Hematopoietic multipotent progenitor cell treated with erythropoietin and hydrocortisone succinate and interleukin-3 and kit ligand, for 8 days (in vitro differentiated cells): ENCODE data around the gene EXT2.

Experiments used
- DNase-seq: peaks from one replicate; pipeline ENCODE4 v3.0.0-alpha.2; 2015

EXT2 gene

DNA sequence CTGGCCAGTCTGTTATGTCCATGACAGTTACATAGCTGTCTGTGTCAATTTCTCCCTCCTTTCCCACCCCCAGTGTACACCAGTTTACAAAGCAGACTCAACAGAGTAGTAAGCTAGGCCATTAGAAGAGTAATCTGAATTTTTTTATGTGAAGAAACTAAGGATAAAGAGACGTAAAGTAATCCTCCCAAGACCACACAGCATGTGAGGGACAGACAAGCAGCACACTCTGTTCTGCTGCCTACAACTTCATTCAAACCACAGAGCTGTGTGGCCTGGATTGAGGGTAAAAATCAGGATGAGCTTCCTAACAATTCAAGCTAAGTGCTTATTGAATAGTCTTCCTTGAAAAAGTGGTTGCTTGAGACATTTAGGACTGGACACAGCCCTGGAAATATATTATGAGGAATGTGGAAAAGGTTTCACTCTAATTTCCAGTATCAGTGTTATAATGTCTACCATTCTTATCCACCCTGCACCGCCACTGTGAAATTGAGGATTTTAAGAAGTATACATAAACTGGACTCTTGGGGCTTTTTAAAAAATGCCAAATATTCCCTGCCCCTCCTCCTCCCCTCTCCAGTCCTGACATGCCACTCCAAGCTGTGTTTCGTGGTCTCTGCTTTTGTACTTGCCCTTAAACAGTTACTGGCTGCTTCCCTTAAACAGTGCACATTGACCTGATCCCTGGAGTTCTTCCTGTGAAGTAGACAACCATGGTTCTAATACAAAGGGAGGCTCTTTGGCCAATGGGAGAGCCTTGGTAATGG lies 40.9 kb downstream of the EXT2 start:
- DNase-seq = no peak

DNA sequence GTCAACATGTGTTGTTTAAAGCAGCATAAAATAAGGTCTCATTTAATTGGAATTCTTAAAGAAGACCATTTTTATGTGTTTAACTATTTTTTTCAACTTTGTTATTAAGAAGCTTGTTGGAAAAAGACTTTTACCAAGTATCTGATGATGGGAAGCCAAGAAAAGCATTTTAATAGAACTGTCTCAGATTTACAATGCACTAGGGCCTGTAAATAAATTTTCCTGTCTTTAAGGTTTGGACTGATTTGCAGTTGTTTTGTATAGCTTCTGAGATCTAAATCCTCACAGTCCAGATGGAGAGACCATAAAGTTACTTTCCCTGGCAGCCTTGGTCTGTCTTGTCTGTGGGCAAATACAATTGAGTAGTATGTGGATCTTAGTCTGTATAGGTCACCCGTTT lies 41.6 kb downstream of the EXT2 start:
- no peak for DNase-seq

DNA sequence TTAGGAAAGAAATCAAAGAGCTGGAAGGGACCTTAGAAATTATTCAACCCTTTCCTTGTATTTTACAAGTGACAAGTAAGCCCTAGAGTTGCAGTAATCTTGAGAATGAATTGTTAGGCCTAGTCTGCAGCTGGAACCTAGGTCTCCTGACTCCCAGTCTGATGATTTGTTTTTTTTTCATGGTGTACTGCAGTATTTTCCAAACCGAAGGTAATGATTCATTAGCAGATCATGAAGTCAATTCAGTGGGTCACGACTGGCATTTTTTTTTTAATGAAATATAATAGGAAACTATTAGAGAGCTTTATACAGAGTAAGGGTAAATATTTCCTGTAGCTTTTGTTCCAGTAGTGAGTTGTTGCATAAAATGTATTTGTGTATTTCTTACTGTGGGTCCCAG lies 42.8 kb downstream of the EXT2 start:
- DNase-seq = no peak

DNA sequence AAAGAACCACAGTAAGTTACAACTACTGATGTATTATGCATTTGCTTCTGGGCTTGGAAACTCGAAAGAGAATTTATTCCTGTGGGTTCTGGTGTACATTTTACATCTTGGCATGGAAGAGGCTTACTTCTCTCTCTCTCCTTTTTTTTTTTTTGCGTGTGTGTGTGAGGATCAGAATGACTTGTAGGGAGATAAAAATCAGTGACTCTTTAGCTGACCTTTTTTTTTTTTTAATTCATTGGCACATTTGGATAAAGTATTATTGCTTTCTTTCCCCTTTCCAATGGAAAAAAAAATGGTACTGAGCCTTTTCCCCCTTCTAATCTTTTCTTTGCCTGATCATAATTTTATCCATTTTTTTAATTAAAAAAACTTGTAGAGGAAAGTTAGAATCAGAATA lies 43.5 kb downstream of the EXT2 start:
- no peak for DNase-seq

DNA sequence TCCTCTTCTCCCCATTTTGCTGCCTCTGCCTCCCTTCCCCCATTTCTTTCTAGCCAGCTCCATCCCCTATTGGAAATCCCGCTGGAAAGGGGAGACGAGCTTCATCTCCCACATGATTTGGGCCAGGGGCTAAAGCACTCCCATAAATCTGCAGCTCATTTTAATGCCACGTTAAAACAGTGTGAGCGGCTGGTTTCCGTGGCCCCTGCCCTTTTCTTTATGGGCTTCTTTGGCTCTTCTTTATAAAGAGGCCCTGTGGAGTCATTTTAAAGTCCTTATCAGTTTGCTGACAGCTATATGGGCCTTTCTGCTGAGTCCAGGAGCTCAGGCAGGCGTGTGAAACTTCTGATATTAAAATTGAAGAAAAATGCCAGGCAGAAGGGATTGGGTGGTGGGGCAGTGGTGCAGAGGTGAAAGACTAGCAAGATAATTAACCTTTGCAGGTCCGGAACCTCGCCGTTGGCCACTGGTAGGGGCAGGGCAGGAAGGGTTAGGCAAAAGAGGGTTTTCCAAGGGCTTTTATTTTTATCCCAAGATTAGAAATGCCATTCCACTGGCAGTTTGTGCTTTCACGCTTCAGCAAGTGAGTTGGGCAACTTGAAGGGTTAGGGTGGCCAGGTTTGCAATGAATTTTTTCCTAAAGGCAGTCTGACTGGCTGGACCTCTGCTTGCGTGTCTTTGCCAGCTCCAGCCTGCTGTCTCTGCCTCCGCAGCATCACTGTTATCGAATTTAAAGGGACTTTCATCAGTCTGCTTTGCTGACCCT lies 44.3 kb downstream of the EXT2 start:
- peak; percentile 9 for DNase-seq

DNA sequence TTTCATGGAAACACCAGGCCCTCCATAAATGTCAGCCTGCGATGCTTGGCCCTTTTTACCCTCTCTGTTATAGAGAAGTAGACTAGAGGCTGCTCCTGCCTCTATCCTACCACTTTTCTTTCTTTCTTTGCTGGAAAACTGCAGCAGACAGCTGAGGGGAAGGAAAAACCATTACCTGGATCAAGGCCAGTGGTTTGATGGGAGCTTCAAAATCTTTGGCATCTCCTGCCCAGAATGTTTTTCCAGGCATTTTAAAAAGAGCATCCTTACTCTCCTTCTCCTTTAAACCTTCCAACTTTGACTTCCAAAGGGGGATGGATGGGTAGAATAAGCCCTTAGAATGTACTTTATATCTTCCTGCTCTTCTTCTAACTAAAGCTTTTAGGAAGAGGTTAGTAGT lies 44.9 kb downstream of the EXT2 start:
- DNase-seq = no peak

DNA sequence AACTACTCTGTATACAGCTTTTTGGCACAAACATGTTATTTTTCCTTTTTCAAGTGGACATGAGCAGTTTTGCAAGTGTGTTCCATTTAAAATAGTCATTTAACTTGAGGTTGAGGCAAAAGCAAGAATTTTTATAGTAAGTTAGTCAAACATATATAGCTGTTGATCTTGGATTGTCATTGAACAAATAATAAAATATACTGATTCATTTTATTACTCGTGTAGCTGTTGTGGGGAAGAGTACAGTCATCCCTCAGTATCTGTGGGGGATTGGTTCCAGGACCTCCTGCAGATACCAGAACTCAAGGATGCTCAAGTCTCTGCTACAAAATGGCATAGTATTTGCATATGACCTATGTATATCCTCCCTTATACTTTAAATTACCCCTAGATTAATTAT lies 45.3 kb downstream of the EXT2 start:
- DNase-seq = no peak

DNA sequence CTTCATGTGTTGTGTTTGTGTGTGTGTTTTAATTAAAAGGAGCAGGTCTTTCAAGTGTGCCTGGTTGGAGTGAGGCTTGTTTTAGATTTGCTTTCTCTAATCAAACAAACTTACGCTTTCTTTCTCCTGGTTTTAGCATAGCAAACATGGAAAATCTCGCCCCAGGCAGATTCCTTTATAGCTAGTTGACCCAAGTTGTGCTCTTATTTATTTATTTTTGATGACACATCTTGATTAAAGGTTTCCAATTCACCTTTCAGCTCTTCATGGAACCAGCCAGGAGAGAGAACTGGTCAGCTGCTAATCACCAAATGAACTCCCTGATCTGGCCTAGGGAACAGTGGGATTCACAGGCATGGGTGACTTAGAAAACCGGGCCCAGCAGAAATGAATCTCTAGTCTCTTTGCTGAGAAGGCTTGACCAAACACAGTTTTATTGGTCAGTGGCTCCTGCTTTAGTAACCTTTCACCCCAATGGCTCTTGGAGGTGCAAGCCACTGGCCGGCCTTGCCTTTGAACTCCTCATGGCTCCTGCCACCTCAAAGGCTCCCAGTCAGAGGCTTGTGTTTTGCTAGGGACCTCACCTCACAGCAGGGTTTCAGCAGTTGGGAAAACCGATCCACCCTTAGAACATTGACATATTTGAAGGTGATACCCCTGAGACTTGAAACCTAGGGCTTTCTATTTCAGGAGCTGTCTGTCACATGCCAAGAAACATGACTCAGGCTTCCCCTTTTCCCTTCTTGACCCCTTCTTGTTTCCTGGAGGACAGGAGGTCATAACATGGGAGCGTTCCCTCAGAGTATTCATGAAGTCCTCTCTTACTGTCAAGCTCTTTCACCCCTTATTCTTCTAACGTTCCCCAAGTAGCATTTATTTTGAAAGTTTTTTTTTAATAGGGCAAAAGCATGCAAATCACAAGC lies 48.8 kb downstream of the EXT2 start:
- no peak for DNase-seq

DNA sequence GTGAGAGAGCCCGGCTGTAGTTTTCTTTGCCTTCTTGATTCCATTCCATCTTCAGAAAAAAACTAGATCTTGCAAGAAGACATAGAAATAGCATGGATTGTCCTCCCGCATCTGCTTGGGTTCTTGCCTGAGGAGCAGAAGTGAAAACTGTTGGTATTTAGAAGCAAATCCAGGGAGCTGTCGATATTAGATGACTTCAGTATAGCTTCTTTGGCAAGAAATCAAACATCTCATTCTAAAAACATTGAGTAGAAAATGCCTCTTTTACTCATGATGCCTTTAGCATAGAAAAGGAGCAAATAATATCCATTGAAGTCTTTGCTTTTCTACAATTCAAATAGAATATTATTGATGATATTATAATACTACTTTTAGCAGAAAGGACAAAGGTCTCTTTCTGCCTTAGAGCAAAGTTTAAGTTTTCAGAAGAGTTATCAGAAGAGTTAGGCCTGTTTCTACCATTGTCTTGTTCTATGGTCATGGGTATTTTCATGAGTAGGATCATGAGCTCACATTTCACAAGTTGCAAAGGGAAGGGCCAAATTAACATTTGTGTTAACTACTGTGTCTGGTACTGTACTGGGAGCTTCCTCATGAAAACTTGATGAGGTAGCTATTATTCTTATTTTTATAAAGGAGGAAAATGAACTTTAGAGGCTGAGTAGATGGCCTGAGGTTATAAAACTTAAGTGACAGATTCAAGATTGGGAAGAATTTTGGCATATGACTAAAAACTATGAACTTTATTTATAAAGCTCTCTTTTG lies 49.7 kb downstream of the EXT2 start:
- DNase-seq = no peak

DNA sequence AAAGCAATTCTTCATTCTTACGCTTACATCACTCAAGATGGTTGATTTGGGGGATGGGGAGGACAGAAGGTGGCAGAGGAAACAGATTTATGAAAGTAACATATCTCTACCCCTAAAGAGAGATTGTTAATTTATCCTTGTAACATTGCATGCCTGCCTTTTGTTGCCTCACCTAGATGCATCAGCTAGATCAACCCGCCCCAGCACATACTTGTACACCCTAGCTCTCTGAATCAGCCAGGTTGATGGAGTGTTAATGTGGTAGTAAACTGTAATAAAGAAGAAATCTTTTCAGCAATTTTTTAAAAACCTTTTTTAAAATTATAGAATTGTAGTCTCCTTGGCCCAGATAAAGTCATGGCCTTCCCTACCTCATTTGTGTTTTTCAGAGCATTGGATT lies 51.5 kb downstream of the EXT2 start:
- no peak for DNase-seq

DNA sequence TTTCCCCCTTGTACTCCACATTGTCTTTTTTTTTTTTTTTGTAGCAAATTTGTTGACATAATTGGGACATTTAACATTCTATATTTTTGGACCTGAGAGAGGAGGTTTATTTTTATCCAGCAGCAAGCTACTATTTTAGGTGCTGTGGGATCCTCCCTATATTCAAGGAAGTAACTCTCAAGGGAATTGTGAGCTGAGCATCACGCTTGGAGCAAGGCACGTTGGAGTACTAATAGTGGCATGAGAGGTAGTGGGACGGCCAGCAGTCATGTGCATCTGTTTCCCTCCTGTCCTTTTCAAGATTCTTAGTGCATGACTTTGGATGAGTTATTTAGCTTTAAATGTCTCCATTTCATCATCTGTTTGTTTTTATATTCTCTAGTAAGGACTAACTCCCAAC lies 52.3 kb downstream of the EXT2 start:
- no peak for DNase-seq

DNA sequence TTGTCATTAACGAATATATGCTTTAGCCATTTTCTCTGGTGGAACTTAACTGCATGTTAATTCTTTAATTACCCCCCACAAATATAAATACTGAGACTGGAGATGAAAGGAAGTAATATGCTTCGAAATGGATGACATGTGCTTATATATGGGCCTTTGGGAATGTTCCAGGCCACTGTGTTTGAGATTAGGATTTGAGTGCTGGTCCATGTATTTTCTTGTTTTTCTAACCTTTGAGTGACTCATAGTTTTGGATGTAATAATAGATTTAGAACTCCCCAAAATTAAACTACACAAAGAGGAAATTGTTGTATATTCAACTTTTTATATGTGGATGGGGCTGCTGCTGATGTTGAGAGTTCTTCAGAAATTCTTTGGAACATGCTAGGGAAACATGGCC lies 54.2 kb downstream of the EXT2 start:
- DNase-seq = no peak

DNA sequence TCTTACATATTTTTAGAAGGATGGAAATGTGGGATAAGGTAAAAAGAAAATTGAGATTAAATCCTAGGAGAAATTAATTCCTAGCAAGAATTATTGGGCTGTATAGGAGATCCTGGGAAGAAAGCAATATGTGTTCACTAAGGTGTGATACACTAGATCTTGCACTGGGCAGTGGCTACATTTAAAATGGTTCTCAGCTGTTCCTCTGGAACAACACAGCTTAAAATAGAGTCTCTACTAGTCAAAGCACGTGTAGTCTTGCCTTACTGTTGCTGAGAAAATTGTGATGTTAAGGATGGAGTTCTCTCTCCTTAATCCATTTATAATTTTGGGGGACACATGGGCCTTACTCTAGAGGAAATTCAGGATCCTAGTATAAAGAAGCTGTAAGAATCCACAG lies 54.9 kb downstream of the EXT2 start:
- DNase-seq = no peak

DNA sequence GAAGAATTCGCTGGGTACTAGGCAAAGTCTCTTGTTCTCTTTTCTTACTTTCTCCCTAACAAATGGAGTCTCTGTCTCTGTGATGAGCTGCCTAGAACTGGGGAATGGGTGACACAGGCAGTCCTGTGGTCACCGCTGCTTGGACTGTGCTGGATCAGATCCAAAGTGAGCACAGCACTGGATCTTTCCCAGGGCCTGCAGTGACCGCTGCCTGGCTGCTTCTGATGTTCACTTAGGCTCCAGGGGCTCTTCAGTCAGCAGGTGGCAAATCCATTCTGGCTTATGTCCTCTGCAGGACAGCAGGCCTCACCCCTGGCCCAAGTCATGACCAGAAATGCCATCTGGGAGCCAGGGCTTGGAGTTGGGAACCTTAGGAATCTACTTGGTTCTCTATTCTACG lies 61.5 kb downstream of the EXT2 start:
- DNase-seq = no peak

DNA sequence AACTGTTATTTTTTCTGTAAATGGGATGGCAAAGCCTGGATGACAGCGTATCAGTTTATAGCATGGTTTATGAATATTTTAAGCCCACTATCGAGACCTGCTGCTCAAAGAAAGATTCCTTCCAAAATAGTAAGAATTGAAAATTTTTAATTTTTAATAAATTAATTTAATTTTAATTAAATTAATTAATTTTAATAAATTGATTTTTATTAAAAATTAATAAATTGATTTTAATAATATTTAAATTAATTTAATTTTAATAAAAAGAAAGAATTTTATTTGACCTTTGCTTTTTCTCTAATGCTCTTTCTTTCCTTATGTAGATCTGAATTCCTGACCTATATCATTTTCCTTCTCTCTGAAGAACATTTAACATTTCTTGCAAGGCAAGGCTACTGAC lies 62.9 kb downstream of the EXT2 start:
- DNase-seq = no peak

DNA sequence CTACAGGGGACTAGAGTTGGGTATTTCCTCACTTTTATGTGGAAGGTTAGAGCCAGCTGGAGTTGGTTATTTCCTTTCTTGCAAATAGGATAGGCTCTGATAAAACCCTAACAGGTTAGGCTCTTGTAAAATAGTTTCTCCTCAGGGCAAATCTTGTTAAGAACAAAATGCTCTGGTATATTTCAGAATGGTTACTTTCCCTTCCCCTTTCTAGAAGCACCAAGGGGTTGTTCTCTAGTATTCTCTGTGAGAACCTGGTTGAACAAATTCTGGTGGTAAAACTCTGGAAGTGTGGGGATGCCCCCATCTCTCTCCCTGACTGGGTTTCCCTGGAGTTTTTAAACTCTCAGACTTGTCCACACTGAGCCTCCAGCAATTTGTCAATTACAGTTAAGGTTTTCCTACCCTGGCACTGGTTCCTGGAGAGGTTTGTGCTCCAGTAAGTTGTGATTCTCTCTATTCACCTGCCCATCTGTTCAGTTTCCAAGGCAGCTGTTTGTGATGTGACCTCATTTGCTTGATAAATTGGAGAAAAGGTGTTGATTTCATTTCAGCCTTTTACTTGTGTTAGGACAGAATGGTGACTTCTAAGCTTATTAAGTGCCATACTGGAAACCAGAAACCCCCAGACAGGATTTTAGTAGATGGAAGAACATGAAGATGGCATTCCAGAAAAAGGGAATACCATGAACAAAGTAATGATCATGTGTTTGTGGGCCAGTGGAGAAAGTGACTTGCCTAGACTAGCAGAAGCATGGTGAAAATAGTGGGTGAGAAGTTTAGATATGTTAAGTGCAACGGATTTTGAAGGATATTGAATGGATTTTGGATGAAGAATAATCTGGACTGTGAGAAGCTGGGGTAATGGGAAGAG lies 64.6 kb downstream of the EXT2 start:
- no peak for DNase-seq

DNA sequence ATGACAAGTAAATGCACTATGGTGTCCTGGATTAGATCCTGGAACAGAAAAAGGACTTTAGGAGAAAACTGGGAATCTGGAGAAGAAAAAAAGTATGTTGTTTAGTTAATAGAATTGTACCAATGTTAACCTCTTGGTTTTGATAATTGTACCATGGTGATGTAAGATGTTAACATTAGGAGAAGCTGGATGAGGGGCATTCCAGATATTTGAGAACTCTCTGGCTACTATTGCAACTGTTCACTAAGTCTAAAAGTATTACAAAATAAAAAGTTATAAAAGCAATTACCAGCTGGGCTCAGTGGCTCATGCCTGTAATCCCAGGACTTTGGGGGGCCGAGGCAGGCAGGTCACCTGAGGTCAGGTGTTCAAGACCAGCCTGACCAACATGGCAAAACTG lies 66.5 kb downstream of the EXT2 start:
- no peak for DNase-seq

DNA sequence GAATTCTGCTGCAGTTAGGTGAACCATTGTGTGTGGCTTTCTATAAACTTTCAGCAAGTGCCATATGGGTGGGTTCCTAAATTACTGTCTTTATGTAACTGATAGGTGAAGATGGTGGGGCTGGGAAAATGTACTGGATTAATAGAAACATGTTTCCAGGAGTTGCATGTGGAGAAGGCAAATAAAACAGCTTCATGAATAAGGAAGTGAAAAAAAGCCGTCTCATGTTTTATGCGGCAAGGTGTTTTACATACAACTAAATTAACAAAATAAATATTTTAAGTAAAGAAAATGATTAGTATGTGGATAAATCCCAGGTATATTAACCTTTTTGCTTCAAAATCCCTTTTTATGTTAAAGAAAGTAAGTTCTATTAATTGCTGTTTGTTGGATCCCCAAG lies 67.2 kb downstream of the EXT2 start:
- DNase-seq = no peak

DNA sequence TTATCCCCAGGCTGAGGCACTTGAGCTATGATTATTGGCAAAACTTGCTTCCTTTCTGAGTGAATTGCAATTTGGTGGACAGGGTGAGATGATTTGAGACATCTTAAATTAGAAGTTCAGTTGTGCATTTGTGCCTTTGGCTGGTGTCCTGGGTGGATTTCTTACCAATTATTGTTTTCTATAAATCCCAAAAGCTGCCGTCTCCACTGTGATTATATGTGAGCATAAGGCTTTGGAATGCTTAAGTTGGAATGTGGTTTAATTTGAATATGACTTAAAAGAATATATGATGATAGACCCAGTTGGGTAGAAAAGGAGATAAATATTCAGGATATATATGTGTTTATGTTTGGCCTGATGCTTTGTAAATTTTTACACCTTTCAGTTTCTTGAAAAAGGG lies 70.0 kb downstream of the EXT2 start:
- DNase-seq = no peak

DNA sequence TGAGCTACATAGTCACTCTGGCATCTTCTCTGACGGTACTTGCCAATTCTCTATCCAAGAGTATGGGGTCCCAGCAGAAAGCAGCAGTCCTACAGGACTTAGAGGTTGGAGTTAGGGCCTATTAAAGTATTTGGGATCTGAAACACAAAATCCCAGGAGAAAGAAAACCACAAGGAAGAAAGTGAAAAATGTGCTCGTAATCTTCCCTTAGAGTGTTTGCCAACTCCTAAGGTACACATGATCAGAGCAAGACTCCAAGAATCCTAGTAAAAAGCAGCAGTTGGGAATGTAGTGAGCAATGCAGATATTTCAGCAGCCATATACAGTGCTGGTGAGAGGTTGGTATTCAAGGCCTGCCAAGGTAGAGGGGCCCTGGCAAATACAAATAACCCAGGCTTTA lies 71.6 kb downstream of the EXT2 start:
- DNase-seq = no peak

DNA sequence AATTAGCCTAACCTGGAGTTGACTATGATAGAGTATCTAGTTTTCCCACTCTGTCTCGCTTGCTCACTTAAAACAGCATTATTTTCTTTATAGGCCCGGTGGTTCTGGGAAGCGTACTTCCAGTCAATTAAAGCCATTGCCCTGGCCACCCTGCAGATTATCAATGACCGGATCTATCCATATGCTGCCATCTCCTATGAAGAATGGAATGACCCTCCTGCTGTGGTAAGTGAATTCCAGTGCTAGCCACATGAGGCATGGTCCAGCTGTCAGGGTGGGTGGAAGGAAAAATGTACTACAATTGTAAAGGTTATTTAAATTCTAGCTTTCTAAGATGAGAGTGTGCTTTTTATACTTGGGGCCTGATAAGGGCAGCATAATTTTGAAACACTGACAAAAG lies 76.0 kb downstream of the EXT2 start:
- no peak for DNase-seq

DNA sequence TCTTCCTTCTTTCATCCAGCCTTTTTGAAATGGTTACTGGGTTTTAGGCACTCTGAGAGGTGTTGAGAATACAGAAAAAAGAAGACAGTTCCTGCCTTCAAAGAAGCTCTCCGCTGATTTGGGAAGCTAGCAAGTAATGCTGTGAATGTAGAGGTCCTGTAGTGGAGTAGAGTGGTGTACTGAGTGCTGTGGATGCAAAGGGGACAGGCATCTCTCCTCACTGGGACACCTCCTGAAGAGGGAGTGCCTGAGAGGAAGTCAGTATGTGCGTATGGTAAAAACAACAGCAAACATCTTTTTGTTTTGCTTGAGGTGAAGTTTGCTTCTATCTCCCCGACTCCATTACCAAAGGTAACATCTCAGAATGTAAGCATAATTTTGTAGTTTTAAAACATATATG lies 77.5 kb downstream of the EXT2 start:
- DNase-seq = no peak
